Measurements from ENCODE around the gene TAS2R40.

GRCh38 chr7:143250199-143250598 lies 28.4 kb downstream of the TAS2R40 start:
- TF ChIP-seq CTCF (IDR thresholded peaks at IDR 0.05) (no peak), EP300 (IDR thresholded peaks at IDR 0.05) (no peak), POLR2A (IDR thresholded peaks at IDR 0.05) (no peak), POLR2AphosphoS5 (IDR thresholded peaks at IDR 0.05) (no peak)

All from gastroesophageal sphincter (tissue), 3 donors.